Stomach smooth muscle (tissue), 2 donors: ENCODE data around the gene TCF4.
A peak's percentile ranks its signal among the peaks of the same experiment; 100 is the strongest.

Source experiments
- H3K27ac ChIP-seq: one replicate; pipeline ENCODE4 v1.7.0; 2013; ENCODE audit warnings: mild to moderate bottlenecking, low read length, inconsistent platforms
- H3K27me3 ChIP-seq, 2 donors: one replicate each; pipeline ENCODE4 v1.7.0; 2013; ENCODE audit warnings: low read length in 2 of 2; ENCODE audit not compliant: insufficient read depth in 2 of 2, control insufficient read depth in 1 of 2
- H3K36me3 ChIP-seq, 2 donors: one replicate each; pipeline ENCODE4 v1.7.0; 2013; ENCODE audit warnings: low read length in 2 of 2; ENCODE audit not compliant: control insufficient read depth in 2 of 2, insufficient read depth in 2 of 2
- H3K4me1 ChIP-seq: one replicate; pipeline ENCODE4 v1.7.0; 2013; ENCODE audit warnings: low read length; ENCODE audit not compliant: control insufficient read depth, insufficient read depth
- H3K4me3 ChIP-seq, 2 donors: one replicate each; pipeline ENCODE4 v1.7.0; 2013; ENCODE audit warnings: low read length in 2 of 2
- H3K9ac ChIP-seq, 2 donors: one replicate each; pipeline ENCODE4 v1.7.0; 2013; ENCODE audit warnings: low read length in 2 of 2, mild to moderate bottlenecking in 1 of 2
- H3K9me3 ChIP-seq, 2 donors: one replicate each; pipeline ENCODE4 v1.7.0; 2013; ENCODE audit warnings: low read length in 2 of 2; ENCODE audit not compliant: control insufficient read depth in 2 of 2
- donor health status: healthy.
- donor health status: Pancreatic carcinoma.

Gene TCF4

GRCh38 chr18:55488473-55488872 is 99.5 kb downstream of the TCF4 start:
- H3K4me3 ChIP-seq: no peak overlapping the region

GRCh38 chr18:55487997-55488396 is 100.0 kb downstream of the TCF4 start:
- Histone ChIP-seq H3K27ac (no peak overlapping the region), H3K9ac (no peak overlapping the region), H3K36me3 (no peaks in the 10 kb centered on the region)

More at GRCh38 chr18:55488473-55488872, 99.5 kb downstream of the TCF4 start:
- no peaks in the 10 kb centered on the region for H3K27me3 ChIP-seq
- H3K9me3 ChIP-seq: no peaks in the 10 kb centered on the region
- no peak overlapping the region for H3K9ac ChIP-seq
- no peak overlapping the region for H3K27ac ChIP-seq
- no peaks in the 10 kb centered on the region for H3K36me3 ChIP-seq
- H3K4me1 ChIP-seq: no peaks in the 10 kb centered on the region

GRCh38 chr18:55486936-55487335 is 101.1 kb downstream of the TCF4 start:
- H3K27me3 ChIP-seq: no peaks in the 10 kb centered on the region
- no peak overlapping the region for H3K4me3 ChIP-seq
- H3K36me3 ChIP-seq: no peaks in the 10 kb centered on the region
- H3K9me3 ChIP-seq: no peaks in the 10 kb centered on the region
- H3K27ac ChIP-seq: no peak overlapping the region
- H3K9ac ChIP-seq: no peak overlapping the region
- H3K4me1 ChIP-seq: no peaks in the 10 kb centered on the region

More at GRCh38 chr18:55487997-55488396, 100.0 kb downstream of the TCF4 start:
- Histone ChIP-seq H3K4me3 (no peak overlapping the region), H3K9me3 (no peaks in the 10 kb centered on the region), H3K4me1 (no peaks in the 10 kb centered on the region), H3K27me3 (no peaks in the 10 kb centered on the region)

- Histone ChIP-seq H3K9ac (no peak overlapping the region), H3K27me3 (no peaks in the 10 kb centered on the region), H3K4me3 (no peak overlapping the region), H3K27ac (no peak overlapping the region), H3K9me3 (no peaks in the 10 kb centered on the region), H3K36me3 (no peaks in the 10 kb centered on the region), H3K4me1 (no peaks in the 10 kb centered on the region)
Measured at GRCh38 chr18:55485666-55486065, 102.3 kb downstream of the TCF4 start.

GRCh38 chr18:55484773-55485172 is 103.2 kb downstream of the TCF4 start:
- Histone ChIP-seq H3K4me3 (no peak overlapping the region), H3K9me3 (no peaks in the 10 kb centered on the region), H3K4me1 (no peaks in the 10 kb centered on the region), H3K9ac (no peak overlapping the region), H3K27me3 (no peaks in the 10 kb centered on the region), H3K36me3 (no peaks in the 10 kb centered on the region), H3K27ac (no peak overlapping the region)

GRCh38 chr18:55483266-55483871 is 104.6 kb downstream of the TCF4 start:
- no peak overlapping the region for H3K27ac ChIP-seq
- H3K9ac ChIP-seq: no peak overlapping the region
- H3K4me1 ChIP-seq: no peaks in the 10 kb centered on the region
- no peak overlapping the region for H3K4me3 ChIP-seq
- H3K36me3 ChIP-seq: no peaks in the 10 kb centered on the region
- H3K27me3 ChIP-seq: no peaks in the 10 kb centered on the region
- no peaks in the 10 kb centered on the region for H3K9me3 ChIP-seq

- Histone ChIP-seq H3K27ac (no peak overlapping the region), H3K27me3 (no peaks in the 10 kb centered on the region), H3K36me3 (no peaks in the 10 kb centered on the region), H3K4me3 (no peak overlapping the region), H3K9ac (no peak overlapping the region), H3K4me1 (peaks cover 4% of the 10 kb centered on the region), H3K9me3 (no peaks in the 10 kb centered on the region)
Measured at GRCh38 chr18:55479656-55480420, 108.2 kb downstream of the TCF4 start.

GRCh38 chr18:55477860-55478581 is 110.0 kb downstream of the TCF4 start:
- Histone ChIP-seq H3K4me1 (peaks cover 4% of the 10 kb centered on the region), H3K27me3 (no peaks in the 10 kb centered on the region), H3K36me3 (no peaks in the 10 kb centered on the region), H3K4me3 (peak overlapping the region; percentile 76), H3K9ac (peak overlapping the region; percentile 65 to 66), H3K27ac (peak overlapping the region; percentile 61), H3K9me3 (no peaks in the 10 kb centered on the region)

- Histone ChIP-seq H3K36me3 (no peaks in the 10 kb centered on the region), H3K27me3 (no peaks in the 10 kb centered on the region), H3K9me3 (no peaks in the 10 kb centered on the region), H3K27ac (peak overlapping the region; percentile 61), H3K4me3 (peak overlapping the region; percentile 76), H3K9ac (peak overlapping the region; percentile 65 to 66), H3K4me1 (peaks cover 4% of the 10 kb centered on the region)
Measured at GRCh38 chr18:55477499-55477859, 110.5 kb downstream of the TCF4 start.

- no peak overlapping the region for H3K27ac ChIP-seq
- no peaks in the 10 kb centered on the region for H3K36me3 ChIP-seq
- H3K9ac ChIP-seq: no peak overlapping the region
- H3K4me1 ChIP-seq: peaks cover 4% of the 10 kb centered on the region
- no peak overlapping the region for H3K4me3 ChIP-seq
- no peaks in the 10 kb centered on the region for H3K27me3 ChIP-seq
- H3K9me3 ChIP-seq: no peaks in the 10 kb centered on the region
Measured at GRCh38 chr18:55475916-55476315, 112.1 kb downstream of the TCF4 start.
